Measurements from ENCODE around the gene TMEM217. TPM values are rescaled to one million over a fixed set of nuclear protein-coding genes. Genes with fewer than 3 reads are reported as not detected.

Gene TMEM217
- total RNA-seq, 2 experiments from 2014 or later = 3.5 to 4.9 TPM

DNA sequence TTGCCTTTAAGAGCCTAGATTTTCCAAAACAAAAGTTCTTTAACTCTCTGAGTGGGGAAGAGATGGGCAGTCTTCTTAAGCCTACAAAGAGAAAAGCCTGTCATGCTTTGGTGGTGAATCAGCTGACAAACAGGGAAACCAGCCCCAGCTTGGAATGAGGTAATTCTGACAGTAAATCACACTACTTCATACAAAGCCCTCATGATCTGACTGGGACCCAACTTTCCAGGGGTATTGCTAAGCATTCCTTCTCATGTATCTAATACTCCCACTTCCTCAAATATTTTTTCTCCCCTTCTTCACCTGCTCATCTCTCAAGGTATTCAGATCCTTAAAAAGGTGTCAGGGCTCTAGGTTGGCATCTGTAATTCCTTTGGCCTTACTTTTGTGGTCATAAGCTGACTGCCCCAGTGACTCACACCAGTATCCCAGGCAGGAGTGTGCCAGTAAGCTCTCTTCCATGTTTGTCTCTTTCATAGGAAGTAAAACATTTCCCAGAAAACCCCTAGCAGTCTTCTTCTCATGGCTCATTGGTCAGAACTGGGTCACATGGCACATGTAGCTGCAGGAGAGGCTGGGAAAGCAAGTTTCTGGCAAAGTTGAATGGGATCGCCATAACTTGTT, 15.4 kb downstream of the TMEM217 start:
- Mint-ChIP-seq H3K4me3 (no peak overlapping the region), H3K36me3 (peaks cover 7% of the 10 kb centered on the region), H3K27ac (no peak overlapping the region), H3K9me3 (peaks cover 3% of the 10 kb centered on the region), H3K4me1 (peaks cover 35% of the 10 kb centered on the region), H3K27me3 (peaks cover 6% of the 10 kb centered on the region)
- peak; percentile 9 for DNase-seq

DNA sequence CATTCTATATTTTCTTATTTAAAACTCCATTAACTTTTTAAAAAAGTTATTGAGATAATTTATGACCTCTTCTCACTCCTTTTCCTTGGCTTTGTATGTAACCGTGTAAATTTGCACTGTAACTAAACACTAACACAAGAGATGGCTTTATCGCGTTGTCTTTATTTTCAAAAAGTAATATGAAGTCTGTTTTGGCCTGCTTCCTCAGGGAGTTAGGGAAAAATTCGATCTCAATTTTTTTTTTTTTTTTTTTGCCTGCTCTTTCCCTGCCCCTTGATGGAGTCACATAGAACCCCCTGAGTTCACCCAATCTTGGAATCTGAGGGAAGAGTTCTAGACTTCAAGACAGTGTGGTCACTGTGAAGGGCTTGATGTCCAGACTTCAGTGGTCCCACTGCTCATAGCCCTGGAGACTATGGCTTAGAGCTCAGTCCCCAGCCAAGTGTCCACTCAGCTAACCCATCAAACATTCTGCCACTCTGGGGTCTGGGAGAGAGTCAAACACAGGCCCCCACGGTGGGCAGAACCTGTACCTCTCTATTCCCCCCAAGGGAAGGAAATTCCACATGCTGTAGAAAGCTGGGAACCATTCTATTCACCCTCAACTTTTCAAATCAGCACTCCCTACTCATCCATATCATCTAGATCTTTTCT, 16.0 kb downstream of the TMEM217 start:
- Mint-ChIP-seq H3K4me1 (peaks cover 40% of the 10 kb centered on the region), H3K4me3 (no peak overlapping the region), H3K36me3 (peaks cover 7% of the 10 kb centered on the region), H3K27me3 (peaks cover 6% of the 10 kb centered on the region), H3K27ac (no peak overlapping the region), H3K9me3 (peaks cover 3% of the 10 kb centered on the region)
- no peak for DNase-seq

- no peak overlapping the region for H3K4me3 Mint-ChIP-seq
- peaks cover 3% of the 10 kb centered on the region for H3K9me3 Mint-ChIP-seq
- H3K4me1 Mint-ChIP-seq = peaks cover 42% of the 10 kb centered on the region
- H3K27me3 Mint-ChIP-seq = peaks cover 1% of the 10 kb centered on the region
- DNase-seq = no peak
- peaks cover 7% of the 10 kb centered on the region for H3K36me3 Mint-ChIP-seq
- H3K27ac Mint-ChIP-seq = no peak overlapping the region
Measured at GRCh38 chr6:37241131-37241530, 16.8 kb downstream of the TMEM217 start.

GRCh38 chr6:37239950-37240713, 17.8 kb downstream of the TMEM217 start:
- no peaks in the 10 kb centered on the region for H3K27me3 Mint-ChIP-seq
- H3K27ac Mint-ChIP-seq = peak overlapping the region; percentile 77
- H3K4me3 Mint-ChIP-seq = peak overlapping the region; percentile 18
- H3K36me3 Mint-ChIP-seq = peaks cover 7% of the 10 kb centered on the region
- DNase-seq = peak; percentile 83
- peaks cover 3% of the 10 kb centered on the region for H3K9me3 Mint-ChIP-seq
- peaks cover 42% of the 10 kb centered on the region for H3K4me1 Mint-ChIP-seq

GRCh38 chr6:37239526-37239925, 18.4 kb downstream of the TMEM217 start:
- Mint-ChIP-seq H3K36me3 (peaks cover 7% of the 10 kb centered on the region), H3K27me3 (no peaks in the 10 kb centered on the region), H3K4me1 (peaks cover 42% of the 10 kb centered on the region), H3K27ac (peak overlapping the region; percentile 77), H3K9me3 (peaks cover 3% of the 10 kb centered on the region), H3K4me3 (no peak overlapping the region)
- no peak for DNase-seq

DNA sequence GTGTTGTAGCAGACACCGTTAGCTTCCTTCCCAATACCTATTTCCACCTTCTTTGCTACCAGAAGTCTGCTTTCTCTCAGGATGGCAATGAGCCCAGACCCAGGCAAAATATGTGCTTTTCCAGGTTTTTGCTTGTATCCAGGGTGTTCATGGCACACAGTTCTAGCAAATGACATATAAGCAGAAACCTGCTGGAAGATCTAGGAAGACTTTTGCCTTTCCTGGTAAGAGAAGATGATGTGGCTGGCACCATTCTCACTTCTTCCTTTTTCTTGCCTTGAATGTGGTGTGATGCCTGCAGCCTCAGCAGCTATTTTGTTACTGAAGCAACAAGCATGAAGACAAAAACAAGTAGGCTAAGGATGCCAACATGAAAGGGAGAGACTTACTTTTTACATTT, 19.6 kb downstream of the TMEM217 start:
- Mint-ChIP-seq H3K4me1 (peaks cover 39% of the 10 kb centered on the region), H3K9me3 (peaks cover 3% of the 10 kb centered on the region), H3K4me3 (no peak overlapping the region), H3K27me3 (no peaks in the 10 kb centered on the region), H3K36me3 (peaks cover 7% of the 10 kb centered on the region), H3K27ac (no peak overlapping the region)
- DNase-seq = no peak

DNA sequence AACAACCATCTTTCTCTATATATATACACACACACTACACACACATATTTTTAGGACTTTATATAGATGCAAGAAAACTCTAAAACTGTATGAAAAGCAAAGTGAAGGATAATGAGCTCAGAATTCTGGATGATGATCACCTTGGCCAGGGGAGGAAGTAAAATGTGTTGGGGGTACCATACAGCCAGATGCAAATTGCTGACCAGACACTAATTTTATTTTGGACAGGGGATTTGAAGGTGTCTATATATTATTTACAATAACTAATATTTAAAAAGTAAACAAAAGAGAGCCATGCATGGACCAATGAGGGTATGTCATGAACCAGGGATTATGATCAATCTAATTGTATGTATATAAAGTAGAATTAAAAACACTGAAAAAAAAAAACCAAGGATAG, 20.2 kb downstream of the TMEM217 start:
- peaks cover 3% of the 10 kb centered on the region for H3K9me3 Mint-ChIP-seq
- H3K36me3 Mint-ChIP-seq = peaks cover 7% of the 10 kb centered on the region
- H3K4me1 Mint-ChIP-seq = peaks cover 41% of the 10 kb centered on the region
- DNase-seq = no peak
- no peak overlapping the region for H3K4me3 Mint-ChIP-seq
- no peak overlapping the region for H3K27ac Mint-ChIP-seq
- no peaks in the 10 kb centered on the region for H3K27me3 Mint-ChIP-seq

DNA sequence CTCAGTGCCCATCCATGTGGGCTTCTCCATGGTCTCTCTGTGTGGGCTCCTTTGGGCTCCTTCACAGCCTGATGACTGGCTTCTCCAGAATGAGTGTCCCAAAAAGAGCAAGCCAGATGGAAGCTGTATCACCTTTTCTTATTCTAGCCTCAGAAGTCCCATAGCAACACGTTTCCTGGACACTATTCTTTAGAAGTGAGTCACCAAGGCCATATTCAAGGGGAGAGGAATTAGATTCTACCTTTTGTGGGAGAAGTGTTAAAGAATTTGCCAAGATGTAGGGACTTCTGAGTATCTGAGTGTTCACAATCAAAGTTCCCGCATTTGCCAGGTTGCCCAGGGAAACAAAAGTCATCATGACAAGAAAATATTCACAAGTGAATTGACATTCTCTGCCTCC, 21.0 kb downstream of the TMEM217 start:
- no peak overlapping the region for H3K4me3 Mint-ChIP-seq
- no peaks in the 10 kb centered on the region for H3K27me3 Mint-ChIP-seq
- H3K4me1 Mint-ChIP-seq = peaks cover 33% of the 10 kb centered on the region
- no peak for DNase-seq
- peaks cover 7% of the 10 kb centered on the region for H3K36me3 Mint-ChIP-seq
- peaks cover 3% of the 10 kb centered on the region for H3K9me3 Mint-ChIP-seq
- no peak overlapping the region for H3K27ac Mint-ChIP-seq

- Mint-ChIP-seq H3K27me3 (no peaks in the 10 kb centered on the region), H3K9me3 (no peaks in the 10 kb centered on the region), H3K4me3 (no peak overlapping the region), H3K4me1 (peaks cover 16% of the 10 kb centered on the region), H3K27ac (no peak overlapping the region), H3K36me3 (no peaks in the 10 kb centered on the region)
- no peak for DNase-seq
Measured at GRCh38 chr6:37233541-37233940, 24.4 kb downstream of the TMEM217 start.

GRCh38 chr6:37232430-37233017, 25.4 kb downstream of the TMEM217 start:
- DNase-seq = no peak
- H3K4me3 Mint-ChIP-seq = no peak overlapping the region
- H3K9me3 Mint-ChIP-seq = no peaks in the 10 kb centered on the region
- peaks cover 15% of the 10 kb centered on the region for H3K4me1 Mint-ChIP-seq
- H3K36me3 Mint-ChIP-seq = no peaks in the 10 kb centered on the region
- no peaks in the 10 kb centered on the region for H3K27me3 Mint-ChIP-seq
- no peak overlapping the region for H3K27ac Mint-ChIP-seq

DNA sequence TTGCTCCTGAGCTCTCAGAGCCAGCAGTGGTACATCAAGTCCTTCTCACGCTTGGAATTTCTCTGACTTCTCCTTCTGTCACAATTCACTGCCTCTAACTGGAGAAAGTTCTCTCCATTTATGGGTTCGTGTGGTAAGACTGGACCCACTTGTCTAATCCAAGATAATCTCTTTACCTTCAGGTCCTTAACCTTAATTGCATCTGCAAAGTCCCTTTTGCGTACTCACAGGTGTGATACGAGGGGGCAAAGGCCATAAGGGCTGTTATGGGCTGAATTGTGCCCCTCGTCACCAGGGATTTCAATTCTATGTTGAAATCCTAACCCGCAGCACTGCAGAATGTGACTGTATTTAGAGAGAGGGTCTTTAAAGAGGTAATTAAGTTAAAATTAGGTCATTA, 27.8 kb downstream of the TMEM217 start:
- Mint-ChIP-seq H3K27ac (no peak overlapping the region), H3K4me1 (peaks cover 8% of the 10 kb centered on the region), H3K4me3 (no peak overlapping the region), H3K27me3 (peaks cover 4% of the 10 kb centered on the region), H3K36me3 (no peaks in the 10 kb centered on the region), H3K9me3 (no peaks in the 10 kb centered on the region)
- DNase-seq = no peak

DNA sequence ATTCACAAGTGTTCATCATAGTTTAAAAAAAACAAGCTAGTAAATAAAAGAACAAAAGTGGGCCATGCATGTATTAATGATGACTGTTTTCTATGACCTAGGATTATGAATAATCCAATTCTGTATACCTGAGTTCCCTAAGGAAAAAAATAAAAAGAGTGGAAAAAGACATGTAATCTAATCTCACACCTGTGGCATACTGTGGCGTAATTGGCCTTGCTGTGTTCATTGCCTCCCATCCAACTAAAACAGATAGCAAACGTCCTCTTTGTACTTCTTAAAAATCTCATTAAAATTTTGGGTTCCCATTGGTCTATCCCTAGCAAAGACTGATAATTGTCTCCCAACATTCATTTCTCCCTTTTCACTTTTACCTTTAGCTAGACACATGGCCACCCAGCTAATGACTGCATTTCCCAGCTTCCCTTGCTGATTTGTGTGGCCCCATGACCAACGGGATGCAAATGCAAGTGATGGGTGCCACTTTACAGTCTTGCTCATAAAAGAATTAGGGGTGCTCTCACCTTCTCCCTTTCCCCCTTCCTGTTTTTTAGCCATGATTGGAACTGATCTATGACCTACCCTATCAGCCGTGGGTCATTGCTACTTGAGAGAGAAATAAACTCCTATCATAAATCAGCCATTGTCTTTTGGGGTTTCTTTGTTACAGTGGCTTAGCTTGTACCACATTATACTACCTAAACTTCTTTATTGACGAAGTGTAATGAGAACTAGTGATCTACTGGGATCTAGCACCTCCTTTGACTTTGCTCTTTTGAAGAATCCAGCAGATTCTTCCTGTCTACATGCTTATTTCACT, 32.4 kb downstream of the TMEM217 start:
- Mint-ChIP-seq H3K27ac (no peak overlapping the region), H3K27me3 (peaks cover 4% of the 10 kb centered on the region), H3K4me1 (peaks cover 21% of the 10 kb centered on the region), H3K36me3 (no peaks in the 10 kb centered on the region), H3K4me3 (no peak overlapping the region), H3K9me3 (no peaks in the 10 kb centered on the region)
- DNase-seq = no peak

- H3K27ac Mint-ChIP-seq = no peak overlapping the region
Measured at GRCh38 chr6:37222992-37223391, 35.0 kb downstream of the TMEM217 start.

GRCh38 chr6:37222125-37222967, 35.6 kb downstream of the TMEM217 start:
- Mint-ChIP-seq H3K36me3 (no peaks in the 10 kb centered on the region), H3K4me3 (peak overlapping the region; percentile 61), H3K27ac (no peak overlapping the region)

More at GRCh38 chr6:37222992-37223391, 35.0 kb downstream of the TMEM217 start:
- H3K4me1 Mint-ChIP-seq = peaks cover 25% of the 10 kb centered on the region
- peaks cover 4% of the 10 kb centered on the region for H3K27me3 Mint-ChIP-seq
- H3K4me3 Mint-ChIP-seq = peak overlapping the region; percentile 60
- H3K9me3 Mint-ChIP-seq = no peaks in the 10 kb centered on the region
- H3K36me3 Mint-ChIP-seq = no peaks in the 10 kb centered on the region
- DNase-seq = no peak

More at GRCh38 chr6:37222125-37222967, 35.6 kb downstream of the TMEM217 start:
- H3K27me3 Mint-ChIP-seq = peaks cover 4% of the 10 kb centered on the region
- H3K4me1 Mint-ChIP-seq = peaks cover 23% of the 10 kb centered on the region
- peak; percentile 82 for DNase-seq
- H3K9me3 Mint-ChIP-seq = no peaks in the 10 kb centered on the region

Measured in activated naive CD8-positive, alpha-beta T cell treated with anti-CD3 and anti-CD28 coated beads for 36 hours (primary cell).